Stimulated activated CD4-positive, alpha-beta T cell treated with anti-CD3 and anti-CD28 coated beads, Interleukin-4, amount 100 ng/mL, for 1 hour (primary cell): Measurements from ENCODE around the gene MYO10.
"Not testable (repeated sequence)": the region's sequence is repeated elsewhere in the genome, so short reads cannot be mapped to it uniquely, and the experiment has no call there.

Experiments used
- DNase-seq: peaks from one replicate; pipeline ENCODE4 v3.0.0-alpha.2; 2020

MYO10 gene

GRCh38 chr5:16659536-16659935 lies 276.6 kb downstream of the MYO10 start:
- no peak for DNase-seq

- DNase-seq, result no peak
Observed at GRCh38 chr5:16656561-16657191, 279.4 kb downstream of the MYO10 start.

DNA sequence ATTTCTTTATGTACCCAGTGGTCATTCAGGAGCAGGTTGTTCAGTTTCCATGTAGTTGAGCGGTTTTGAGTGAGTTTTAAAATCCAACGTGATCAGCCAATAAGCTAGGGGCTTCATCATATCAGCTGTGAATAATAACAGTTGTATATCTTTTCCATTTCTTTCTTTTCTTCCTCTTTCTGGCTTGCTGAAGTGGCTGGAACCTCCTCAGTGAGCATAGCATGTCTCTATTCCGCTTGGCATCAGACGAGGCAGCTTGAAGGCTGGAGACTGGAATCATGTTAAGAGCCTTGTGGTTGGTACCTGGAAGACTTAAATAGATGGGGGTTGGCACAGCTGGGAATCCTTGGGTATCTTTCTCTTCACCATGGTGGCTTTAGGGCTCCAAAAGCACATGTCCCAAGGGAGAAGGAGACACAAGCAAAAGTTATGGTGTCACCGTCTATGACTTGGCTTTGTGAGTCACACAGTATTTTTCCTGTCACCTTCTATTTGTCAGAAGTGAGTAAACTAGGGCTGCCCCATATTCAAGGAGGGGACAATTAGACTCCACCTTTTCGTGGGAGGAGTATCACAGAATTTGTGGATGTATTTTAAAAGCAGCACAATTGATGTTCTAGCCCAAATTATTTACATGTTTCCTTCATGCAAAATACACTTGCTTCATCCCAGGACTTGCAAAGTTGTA lies 281.3 kb downstream of the MYO10 start:
- no peak for DNase-seq

DNA sequence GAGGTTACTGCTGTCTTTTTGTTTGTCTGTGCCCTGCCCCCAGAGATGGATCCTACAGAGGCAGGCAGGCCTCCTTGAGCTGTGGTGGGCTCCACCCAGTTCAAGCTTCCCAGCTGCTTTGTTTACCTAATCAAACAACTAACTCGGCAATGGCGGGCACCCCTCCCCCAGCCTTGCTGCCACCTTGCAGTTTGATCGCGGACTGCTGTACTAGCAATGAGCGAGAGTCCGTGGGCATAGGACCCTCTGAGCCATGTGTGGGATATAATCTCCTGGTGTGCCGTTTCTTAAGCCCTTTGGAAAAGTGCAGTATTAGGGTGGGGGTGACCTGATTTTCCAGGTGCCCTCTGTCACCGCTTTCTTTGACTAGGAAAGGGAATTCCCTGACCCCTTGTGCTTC lies 287.3 kb downstream of the MYO10 start:
- not testable (repeated sequence) for DNase-seq

GRCh38 chr5:16644301-16644889 lies 291.7 kb downstream of the MYO10 start:
- no peak for DNase-seq

DNA sequence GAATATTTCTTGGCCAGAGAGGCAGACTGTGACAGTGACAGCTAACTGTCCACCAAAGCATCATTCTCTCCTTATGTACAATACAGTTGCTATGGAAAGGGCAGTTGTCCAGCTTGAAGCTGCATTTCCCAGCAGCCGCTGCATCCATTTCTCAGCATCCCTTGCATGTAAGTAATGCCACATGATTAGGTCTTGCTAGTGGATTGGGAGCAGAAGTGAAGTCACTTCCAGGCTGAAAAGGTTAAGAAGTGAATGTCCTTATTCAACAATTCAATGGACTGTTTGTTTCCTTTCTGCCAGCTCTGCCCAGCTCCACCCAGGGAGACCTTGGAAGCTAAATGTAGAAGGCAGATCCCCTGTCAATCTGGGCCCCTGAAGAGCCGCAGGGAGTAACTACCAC lies 293.2 kb downstream of the MYO10 start:
- DNase-seq, result no peak

GRCh38 chr5:16639206-16639605 lies 296.9 kb downstream of the MYO10 start:
- DNase-seq, result no peak

- no peak for DNase-seq
Observed at GRCh38 chr5:16628376-16628775, 307.7 kb downstream of the MYO10 start.

GRCh38 chr5:16626696-16627264 lies 309.3 kb downstream of the MYO10 start:
- no peak for DNase-seq

- no peak for DNase-seq
Observed at GRCh38 chr5:16625096-16625495, 311.0 kb downstream of the MYO10 start.

GRCh38 chr5:16619136-16619535 lies 317.0 kb downstream of the MYO10 start:
- DNase-seq, result no peak

DNA sequence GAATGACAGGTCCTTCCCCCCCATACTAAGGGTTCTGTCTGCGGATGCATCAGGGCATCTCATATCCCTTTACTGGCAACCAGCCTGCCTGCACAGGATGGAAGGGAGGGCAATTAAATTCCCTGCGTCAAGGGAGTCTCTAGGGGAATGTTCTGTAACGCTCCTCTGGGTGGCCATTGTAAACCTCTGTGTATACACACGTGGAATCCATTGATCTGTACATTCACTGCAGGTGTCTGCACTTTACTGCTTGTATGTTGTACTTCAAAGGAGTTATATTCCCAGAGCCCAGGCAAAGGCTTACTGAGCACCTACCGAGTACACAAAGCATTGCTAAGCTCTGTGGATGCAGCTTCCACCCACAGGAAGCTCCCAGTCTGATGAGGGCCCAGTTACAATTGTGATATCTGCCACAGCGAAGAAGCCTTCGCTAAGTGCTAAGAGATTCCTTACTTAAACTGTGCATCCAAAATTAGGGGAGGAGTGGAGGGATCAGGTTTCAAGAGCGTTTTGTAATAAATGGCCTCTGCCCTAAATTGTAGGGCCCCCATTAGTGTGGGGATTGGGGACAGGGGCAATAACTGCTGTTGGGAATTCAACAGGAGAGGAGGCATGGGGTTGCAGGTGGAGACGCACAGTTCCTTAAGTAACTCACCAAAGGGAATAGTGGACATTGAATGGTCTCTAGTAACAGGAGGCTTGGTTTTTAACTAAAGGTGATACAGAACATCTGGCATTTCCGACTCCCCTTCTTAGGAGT lies 317.8 kb downstream of the MYO10 start:
- DNase-seq, result no peak

DNA sequence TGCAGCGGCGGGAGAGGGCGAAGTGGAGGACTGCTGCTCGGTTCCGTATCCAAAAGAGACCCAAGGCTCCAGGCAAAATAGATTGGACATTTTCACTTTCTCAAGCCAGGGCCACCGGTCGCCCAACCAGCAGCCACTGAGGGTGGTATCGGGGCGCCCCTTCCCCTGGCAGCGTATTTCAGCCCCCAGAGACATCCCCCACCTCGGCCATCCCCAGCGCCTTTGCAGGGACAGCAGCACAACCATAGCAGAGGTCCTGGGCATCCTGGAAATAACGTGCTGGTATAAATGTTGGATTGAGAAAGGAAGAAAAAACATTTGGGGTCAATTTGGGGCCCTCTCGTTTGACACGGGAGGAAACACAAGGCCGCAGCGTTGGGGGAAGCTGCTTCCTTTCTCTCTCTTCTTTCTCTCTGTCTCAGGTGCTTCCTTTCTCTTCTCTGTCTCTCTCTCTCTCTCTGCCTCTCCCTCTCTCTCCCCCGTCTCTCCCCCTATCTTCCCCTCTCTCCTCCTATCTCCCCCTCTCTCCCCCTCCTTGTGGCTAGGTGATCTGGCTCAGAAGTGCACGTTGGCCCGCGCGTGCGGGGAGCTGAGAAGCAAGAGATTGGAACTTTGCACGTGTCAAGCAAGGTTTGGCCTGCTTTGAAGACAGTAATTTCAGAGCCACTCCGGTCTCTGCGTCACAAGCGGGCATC lies 318.7 kb downstream of the MYO10 start:
- DNase-seq, result peak; percentile 57

DNA sequence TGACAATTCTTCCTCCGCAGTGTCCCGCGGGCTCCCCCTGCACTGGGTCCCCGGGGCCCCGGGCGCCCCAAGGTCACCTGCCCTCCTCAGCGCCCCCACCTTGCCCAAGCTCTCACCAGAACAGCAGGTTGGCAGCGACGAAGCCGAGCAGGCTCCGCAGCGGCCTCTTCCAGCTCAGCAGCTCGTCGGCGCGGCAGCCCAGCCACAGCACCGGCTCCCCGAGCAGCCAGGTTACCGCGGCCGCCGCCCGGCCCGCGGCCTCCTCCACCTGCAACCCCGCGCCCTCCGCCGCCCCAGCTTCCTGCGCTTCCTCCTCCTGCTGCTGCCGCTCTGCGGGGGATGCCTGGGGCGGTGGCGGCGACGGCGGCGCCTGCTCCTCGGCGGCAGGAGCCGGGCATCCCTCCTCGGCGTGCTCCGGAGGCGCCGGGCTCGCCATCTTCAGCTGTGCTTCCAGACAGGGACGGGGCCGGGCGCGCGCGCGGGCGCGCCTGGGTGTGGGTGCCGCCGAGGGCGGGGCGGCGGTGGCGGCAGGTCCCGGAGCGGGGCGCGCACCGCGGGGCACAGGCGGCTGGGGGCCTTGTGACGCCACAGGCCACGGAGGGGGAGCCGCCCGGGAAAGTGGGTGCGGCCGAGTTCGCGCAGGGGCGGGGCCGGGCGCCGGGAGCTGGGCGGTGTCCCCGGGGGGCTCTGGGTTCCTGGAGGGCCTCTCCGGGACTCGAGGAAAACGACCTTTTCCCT lies 319.4 kb downstream of the MYO10 start, which contains the start of gene RETREG1:
RETREG1 (minus strand) TSS at position 462 of the 738 bp plus-strand sequence; CDS start at position 436, 26 bp downstream.
- DNase-seq, result peak; percentile 84

- DNase-seq, result no peak
Observed at GRCh38 chr5:16615741-16616535, 320.1 kb downstream of the MYO10 start.

DNA sequence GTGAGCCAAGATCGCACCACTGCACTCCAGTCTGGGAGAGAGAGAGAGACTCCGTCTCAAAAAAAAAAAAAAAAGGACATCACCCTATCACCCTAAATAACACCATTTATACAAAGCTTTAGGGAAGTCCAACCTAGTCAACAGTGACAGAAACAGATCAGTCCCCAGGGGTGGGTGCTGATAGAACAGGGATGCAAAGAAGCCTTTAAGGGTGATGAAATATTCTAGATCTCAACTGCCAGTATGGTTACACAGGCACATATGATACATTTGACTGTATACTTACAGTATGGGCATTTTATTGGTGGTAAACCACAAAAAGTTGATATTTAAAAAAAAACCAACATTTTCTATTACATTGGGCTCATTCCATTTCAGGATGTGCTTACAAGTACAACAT lies 324.1 kb downstream of the MYO10 start:
- no peak for DNase-seq
